ENCODE data around the gene ROCK1.
"Not testable (repeated sequence)": the region's sequence is repeated elsewhere in the genome, so short reads cannot be mapped to it uniquely, and the experiment has no call there.

- not testable (repeated sequence) for TF ChIP-seq POLR2AphosphoS5, POLR2A (IDR thresholded peaks at IDR 0.05; ENCODE audit: low read depth, low read length)
Observed at GRCh38 chr18:21018257-21018656, 93.4 kb downstream of the ROCK1 start.
